NCI-H526 (cell line): ENCODE measurements around the gene KIF3B.
"Not testable (repeated sequence)": the region's sequence is repeated elsewhere in the genome, so short reads cannot be mapped to it uniquely, and the experiment has no call there.

Experiments used
- DNase-seq, 2 experiments: peaks; one replicate each; lab custom pipeline; 2025; lab: John Stamatoyannopoulos, UW

The KIF3B gene

DNA sequence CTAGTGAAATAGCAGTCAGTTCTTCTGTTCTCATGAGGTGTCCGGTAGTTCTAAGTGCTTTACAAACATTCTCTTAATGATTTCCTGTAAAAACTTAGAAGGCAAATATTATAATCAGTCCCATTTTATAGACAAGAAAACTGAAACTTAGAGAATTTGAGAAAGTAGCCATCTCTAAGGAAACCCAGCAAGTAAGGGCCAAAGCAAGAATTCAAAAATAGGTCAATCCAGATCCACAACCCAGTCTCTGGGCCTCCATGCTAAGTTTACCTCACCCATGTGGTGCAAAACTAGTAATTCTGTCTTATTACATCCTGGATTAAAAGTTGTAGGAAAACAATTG, 53.1 kb downstream of the KIF3B start:
- DNase-seq = no peak

DNA sequence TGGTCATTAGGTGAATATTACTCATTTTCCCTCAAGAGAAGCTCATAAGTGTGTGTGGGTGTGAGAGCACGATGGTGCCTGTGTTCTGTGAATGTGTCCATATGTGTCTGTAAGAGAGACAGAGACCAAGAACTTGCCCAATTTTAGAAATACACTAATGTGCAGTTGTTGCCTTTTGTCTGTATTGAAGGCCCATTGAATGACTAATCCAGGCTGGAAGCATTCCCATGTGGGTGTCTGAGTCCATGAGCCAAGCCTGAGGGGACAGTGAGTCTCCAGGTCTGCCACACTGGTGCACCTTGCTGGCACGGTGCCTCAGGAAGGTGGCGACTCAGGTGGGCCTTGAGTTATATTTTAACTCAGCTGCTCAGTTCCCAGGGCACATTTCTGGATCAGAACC, 55.2 kb downstream of the KIF3B start:
- no peak for DNase-seq

- no peak for DNase-seq
These were observed 55.9 kb downstream of the KIF3B start for GRCh38 chr20:32333181-32333987.

GRCh38 chr20:32333988-32334885, 56.8 kb downstream of the KIF3B start:
- DNase-seq = no peak

- peak in 1 of 2 experiments; percentile 62 for DNase-seq
These were observed 59.5 kb downstream of the KIF3B start for GRCh38 chr20:32336918-32337347.

- DNase-seq = no peak
These were observed 60.6 kb downstream of the KIF3B start for GRCh38 chr20:32337937-32338661.

- no peak for DNase-seq
These were observed 61.2 kb downstream of the KIF3B start for GRCh38 chr20:32338665-32339064.

DNA sequence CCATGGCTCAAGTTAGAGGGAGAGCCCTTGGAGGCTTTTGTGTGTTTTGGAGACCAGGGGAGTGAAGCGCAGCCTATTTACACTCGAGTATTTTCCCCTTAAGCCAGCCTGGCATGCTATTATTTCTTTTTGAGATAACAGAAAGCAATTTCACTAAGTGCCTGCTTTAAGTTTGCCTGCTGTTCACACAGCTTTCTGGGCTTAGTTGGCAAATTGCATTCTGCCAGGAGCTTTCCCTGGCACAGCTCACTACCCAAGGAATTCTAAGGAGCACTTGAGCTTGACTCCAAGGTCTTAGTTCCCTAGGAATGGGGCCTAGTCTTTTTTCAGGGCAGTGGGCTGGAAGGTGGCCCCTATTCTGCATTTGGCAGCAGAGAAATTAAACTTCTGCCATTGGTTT, 61.7 kb downstream of the KIF3B start:
- DNase-seq = no peak

DNA sequence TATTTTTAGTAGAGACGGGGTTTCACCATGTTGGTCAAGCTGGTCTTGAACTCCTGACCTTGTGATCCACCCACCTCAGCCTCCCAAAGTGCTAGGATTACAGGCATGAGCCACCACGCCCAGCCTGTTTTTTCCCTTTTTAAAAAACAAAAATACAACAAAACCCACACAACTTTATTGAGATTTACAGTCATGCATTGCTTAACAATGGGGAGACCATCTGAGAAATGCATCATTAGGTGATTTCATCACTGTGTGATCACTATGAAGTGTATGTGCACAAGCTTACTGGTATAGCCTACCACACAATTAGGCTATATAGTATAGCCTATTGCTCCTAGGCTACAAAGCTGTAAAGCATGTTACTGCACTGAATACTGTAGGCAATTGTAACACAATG, 63.6 kb downstream of the KIF3B start:
- not testable (repeated sequence) for DNase-seq

DNA sequence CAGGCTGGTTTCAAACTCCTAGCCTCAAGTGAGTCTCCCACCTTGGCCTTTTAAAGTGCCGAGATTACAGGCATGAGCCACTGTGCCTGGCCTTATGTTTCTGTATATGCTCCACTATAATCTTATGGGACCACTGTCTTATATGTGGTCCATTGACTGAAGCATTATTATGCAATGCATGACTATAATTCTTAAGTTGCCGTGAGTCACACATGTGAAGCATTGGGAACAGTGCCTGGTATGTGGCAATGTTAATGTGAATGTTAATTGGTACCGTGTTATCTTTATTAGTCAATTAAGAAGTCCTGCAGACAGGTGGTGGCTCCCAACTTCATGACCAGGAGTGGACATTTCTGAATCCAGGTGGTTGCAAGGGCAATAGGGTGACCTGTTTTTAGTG, 66.0 kb downstream of the KIF3B start:
- DNase-seq = no peak

DNA sequence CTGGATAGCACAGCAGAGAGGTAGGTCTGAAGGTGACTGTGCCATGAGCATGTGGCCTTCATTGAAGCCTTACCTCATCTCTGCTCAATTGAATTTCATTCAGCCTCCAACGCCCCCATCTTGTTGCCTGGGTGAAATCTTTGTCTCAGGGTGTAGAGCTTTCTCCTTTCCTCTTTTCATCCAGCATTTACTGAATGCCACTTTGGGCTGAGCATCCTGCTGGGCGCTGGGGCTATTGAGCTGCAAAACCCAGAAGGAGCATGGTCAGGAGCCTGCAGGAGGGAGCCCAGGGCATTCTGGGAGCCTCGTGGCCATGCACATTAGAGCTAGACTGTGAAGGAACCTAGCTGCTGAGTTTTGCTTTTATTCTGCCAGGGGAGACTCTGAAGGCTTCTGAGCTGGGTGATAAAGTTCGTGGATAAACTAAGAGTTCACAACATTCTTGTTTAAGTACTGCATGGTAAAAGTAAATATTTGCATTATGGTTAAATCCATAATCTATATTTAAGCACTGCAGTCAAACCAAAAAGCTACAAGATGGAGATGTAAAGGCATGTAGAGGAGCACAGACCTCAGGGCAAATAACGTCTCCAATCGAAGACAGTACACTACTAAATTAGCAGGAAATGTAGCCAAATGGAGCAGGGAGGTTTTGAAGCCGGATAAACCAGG, 67.5 kb downstream of the KIF3B start:
- no peak for DNase-seq

DNA sequence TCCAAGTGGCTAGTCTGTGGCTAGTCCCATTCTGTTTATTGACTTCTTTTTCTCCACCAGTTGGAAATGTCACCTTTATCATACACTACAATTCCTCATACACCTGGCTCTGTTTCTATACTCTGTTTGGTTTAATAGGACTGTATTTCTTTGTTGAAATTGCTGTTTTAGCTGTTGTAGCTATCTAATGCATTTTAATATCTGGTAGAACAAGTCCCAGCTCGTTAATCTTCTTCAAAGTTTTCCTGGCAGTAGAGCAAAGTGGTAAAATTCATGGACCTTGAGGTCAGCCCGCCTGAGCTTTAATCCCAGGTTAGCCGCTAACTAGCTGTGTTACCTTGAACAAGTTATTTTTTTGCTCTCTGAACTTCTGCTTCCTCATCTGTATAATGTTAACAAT, 70.8 kb downstream of the KIF3B start:
- no peak for DNase-seq

- no peak for DNase-seq
These were observed 73.0 kb downstream of the KIF3B start for GRCh38 chr20:32350421-32350820.

DNA sequence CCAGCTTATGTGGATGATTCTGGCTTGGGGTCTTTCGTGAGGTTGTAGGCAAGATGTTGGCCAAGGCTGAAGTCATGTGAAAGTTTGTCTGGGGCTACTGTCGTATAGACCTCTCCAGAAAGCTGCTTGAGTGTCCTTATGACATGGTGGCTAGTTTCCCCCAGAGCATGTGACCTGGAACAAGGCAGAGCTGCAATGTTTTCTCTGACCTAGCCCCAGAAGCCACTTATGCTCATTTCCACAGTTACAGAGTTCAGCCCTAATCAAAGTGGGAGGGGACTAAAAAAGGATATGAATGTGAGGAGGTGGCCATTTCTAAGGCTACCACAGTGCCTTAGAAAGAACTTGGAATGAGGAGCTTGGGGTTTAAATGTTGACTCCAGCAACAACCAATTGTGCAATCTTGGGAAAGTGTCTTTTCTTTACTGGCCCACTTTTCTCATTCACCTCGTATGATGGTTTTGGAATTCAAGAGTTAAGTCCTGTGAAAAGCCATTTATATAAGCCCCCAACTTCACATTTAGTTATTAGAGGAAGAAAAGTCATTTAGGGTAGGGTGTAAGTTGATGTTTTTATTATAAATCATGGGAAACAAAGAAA, 74.8 kb downstream of the KIF3B start:
- DNase-seq = no peak

GRCh38 chr20:32353848-32354496, 76.5 kb downstream of the KIF3B start:
- DNase-seq = no peak

GRCh38 chr20:32354592-32355416, 77.4 kb downstream of the KIF3B start:
- no peak for DNase-seq

- DNase-seq = no peak
These were observed 78.0 kb downstream of the KIF3B start for GRCh38 chr20:32355417-32355841.

- DNase-seq = not testable (repeated sequence)
These were observed 78.6 kb downstream of the KIF3B start for GRCh38 chr20:32355907-32356621.

GRCh38 chr20:32356622-32357374, 79.3 kb downstream of the KIF3B start:
- DNase-seq = no peak
